DMS153 treated with DMSO at 0.1 percent for 48 hours (cell line): ENCODE measurements around the gene AARS2.

Experiments
- DNase-seq: peaks from one replicate; lab custom pipeline; 2025; ENCODE audit not compliant: unreplicated experiment; lab: John Stamatoyannopoulos, UW

The AARS2 gene

GRCh38 chr6:44276667-44277640, 36.2 kb downstream of the AARS2 start:
- DNase-seq: no peak

DNA sequence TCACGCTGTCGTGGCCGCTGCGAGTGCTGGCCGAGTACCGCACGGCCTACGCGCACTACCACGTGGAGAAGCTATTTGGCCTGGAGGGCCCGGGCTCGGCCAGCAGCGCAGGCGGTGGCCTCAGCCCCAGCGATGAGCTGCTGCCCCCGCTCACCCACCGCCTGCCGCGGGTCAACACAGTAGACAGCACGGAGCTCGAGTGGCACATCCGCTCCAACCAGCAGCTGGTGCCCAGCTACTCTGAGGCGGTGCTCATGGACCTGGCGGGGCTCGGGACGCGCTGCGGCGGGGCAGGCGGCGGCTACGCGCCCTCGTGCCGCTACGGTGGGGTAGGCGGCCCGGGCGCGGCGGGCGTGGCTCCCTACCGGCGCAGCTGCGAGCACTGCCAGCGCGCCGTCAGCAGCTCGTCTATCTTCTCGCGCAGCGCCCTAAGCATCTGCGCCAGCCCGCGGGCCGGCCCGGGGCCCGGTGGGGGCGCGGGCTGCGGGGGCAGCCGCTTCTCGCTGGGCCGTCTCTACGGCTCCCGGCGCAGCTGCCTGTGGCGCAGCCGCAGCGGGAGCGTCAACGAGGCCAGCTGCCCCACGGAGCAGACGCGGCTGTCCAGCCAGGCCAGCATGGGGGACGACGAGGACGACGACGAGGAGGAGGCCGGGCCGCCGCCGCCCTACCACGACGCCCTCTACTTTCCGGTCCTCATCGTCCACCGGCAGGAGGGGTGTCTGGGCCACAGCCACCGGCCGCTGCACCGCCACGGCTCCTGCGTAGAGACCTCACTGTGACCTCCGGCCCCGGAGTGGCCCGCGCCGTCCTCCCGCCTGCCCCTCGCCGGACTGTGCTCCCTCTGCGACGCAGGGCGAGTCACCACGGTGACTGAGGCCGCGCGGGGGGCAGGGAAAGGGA, 37.1 kb downstream of the AARS2 start:
- no peak for DNase-seq

DNA sequence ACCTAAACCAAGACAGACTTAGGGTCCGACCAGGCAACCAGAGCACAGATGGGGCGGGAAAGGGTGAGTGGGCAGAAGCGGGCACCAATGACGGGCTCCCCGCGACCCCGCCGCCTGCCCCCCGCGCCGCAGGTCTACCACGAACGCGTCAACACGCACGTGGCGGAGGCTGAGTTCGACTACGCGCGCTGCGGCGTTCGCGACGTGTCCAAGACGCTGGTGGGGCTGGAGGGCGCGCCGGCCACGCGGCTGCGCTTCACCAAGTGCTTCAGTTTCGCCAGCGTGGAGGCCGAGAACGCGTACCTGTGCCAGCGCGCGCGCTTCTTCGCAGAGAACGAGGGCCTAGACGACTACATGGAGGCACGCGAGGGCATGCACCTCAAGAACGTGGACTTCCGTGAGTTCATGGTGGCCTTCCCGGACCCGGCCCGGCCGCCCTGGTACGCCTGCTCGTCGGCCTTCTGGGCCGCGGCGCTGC, 37.8 kb downstream of the AARS2 start:
- DNase-seq: no peak

DNA sequence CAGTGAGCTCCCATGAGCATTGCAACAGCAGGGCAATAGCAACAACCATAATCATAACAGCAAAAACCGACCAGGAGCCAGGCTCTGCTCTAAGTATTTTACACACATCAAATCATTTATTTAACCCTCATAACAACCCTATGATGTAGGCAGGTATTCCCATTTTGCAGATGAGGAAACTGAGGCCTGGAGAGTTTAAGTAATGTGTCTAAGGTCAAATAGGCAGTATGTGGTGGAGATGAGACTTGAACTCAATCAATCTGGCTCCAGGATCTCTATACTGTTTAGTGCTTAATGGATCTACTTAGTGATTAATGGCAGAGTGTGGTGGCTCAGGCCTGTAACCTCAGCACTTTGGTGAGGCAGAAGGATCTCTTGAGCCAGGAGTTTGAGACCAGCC, 39.5 kb downstream of the AARS2 start:
- no peak for DNase-seq

DNA sequence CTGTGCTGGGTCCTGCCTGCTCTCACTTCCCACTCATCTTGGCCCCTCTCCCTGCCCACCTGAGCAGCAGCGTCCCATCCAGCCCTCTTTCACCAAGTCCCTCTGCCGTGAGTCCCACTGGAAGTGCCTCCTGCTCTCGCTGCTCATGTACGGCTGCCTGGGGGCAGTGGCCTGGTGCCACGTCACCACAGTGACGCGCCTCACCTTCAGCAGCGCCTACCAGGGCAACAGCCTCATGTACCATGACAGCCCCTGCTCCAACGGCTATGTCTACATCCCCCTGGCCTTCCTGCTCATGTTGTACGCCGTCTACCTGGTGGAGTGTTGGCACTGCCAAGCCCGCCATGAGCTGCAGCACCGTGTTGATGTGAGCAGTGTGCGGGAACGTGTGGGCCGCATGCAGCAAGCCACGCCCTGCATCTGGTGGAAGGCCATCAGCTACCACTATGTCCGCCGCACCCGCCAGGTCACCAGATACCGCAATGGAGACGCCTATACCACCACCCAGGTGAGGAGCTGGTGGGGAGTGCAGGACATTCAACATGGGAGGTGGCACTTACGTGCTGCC, 40.1 kb downstream of the AARS2 start:
- no peak for DNase-seq

GRCh38 chr6:44272529-44272928, 40.6 kb downstream of the AARS2 start:
- no peak for DNase-seq

- DNase-seq: no peak
These were observed 41.2 kb downstream of the AARS2 start for GRCh38 chr6:44271914-44272313.

GRCh38 chr6:44271406-44271723, 41.8 kb downstream of the AARS2 start:
- DNase-seq: no peak

GRCh38 chr6:44270526-44271405, 42.4 kb downstream of the AARS2 start:
- no peak for DNase-seq

DNA sequence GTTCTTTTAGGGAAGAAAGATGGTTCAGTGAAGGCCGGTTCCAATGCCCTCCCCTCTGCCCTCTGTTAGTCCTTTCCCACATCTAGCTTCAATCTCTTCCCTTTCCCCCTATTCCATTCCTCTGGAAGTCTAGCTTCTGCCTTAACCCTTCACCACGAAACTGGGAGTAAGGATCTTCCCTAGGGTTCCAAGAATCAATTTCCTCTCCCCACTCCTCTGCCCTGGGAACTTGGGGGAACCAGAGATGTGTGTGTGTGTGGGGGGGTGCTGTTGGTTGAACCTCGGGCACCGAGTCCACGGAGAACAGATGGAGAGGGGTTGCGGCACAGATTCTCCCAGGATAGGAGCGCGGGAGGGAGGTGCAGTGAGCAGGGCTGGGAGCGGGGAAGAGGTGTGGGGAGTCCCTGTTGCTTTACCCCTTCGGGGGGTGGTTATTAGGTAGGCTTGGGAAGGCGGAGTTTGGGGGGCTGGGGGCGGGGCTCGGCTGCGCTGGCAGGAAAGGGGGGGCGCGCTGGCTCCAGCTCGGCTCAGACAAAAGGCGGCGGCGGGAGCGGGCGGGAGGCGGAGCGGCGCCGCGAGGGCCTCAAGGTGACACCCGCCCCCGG, 43.1 kb downstream of the AARS2 start, which contains the start of gene TMEM151B:
TSS of gene TMEM151B (plus strand) at position 530 of the 605 bp plus-strand sequence. CDS start 293 bp downstream, outside the sequence.
- DNase-seq: no peak

DNA sequence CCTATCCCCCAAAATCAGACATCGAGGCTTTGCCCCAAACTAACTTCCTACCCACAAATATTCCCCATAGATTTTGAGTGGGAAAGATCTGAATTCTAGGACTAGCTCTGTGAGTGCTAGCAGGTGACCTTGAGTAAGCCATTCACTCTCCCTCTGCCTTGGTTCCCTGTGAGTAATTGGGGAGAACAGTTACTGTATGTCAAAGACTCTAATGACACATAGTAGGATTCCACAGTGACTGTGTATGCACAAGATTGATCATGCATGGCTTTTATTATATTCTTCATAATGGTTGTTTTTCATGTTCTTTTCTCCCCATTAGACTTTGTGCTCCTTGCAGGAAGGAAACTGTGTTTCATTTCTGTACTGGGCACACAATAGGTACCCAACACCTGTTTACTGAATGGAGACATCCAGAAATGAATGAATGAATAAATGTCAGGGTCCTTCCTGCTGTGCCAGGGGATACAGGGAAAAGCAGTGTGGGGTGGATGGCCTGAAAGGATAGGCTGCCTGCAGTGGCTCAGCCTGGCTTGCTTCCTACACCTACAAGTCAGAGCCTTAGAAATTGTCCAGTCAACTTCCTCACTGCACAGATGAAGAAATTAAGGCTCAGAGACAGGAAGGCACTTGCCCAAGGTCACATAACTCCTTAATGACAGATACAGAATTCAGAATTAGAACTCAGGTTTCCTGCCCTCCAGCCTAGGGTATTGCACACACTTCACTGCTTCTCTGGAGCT, 43.8 kb downstream of the AARS2 start:
- no peak for DNase-seq

GRCh38 chr6:44268095-44268628, 45.0 kb downstream of the AARS2 start:
- DNase-seq: no peak

DNA sequence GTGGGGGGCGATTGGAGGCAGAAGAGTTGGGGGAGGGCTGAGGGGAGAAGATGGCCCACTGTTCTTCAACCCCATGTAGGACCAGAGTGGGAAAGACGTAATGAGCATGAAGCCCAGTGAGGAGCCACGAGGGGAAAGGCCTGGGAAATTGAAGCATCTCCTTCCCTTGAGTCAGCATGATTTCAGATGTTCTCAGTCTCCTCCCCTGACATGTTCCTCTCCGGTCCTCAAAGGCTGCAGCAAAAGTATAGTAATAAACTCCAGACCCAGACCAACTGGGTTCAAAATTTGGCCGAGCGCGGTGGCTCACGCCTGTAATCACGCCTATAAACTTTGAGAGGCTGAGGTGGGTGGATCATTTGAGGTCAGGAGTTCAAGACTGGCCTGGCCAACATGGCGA, 45.9 kb downstream of the AARS2 start:
- no peak for DNase-seq

GRCh38 chr6:44266347-44266746, 46.8 kb downstream of the AARS2 start:
- DNase-seq: no peak

DNA sequence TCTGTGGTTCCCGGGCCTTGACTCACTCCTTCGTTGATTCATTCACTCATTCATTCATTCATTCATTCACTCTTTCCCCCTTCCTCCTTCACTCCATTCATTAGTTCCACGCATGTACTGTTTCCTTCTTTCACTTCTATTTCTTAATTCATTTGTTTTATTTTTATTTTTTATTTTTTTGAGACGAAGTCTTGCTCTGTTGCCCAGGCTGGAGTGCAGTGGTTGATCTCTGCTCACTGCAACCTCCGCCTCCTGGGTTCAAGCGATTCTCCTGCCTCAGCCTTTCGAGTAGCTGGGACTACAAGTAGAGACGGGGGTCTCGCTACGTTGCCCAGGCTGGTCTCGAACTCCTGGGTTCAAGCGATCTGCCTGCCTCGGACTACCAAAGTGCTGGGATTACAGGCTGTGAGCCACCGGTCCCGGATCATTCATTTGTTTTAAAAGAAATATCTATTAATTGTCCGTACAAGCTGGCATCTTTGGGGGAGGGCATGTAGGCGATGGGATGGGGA, 47.4 kb downstream of the AARS2 start:
- DNase-seq: no peak

DNA sequence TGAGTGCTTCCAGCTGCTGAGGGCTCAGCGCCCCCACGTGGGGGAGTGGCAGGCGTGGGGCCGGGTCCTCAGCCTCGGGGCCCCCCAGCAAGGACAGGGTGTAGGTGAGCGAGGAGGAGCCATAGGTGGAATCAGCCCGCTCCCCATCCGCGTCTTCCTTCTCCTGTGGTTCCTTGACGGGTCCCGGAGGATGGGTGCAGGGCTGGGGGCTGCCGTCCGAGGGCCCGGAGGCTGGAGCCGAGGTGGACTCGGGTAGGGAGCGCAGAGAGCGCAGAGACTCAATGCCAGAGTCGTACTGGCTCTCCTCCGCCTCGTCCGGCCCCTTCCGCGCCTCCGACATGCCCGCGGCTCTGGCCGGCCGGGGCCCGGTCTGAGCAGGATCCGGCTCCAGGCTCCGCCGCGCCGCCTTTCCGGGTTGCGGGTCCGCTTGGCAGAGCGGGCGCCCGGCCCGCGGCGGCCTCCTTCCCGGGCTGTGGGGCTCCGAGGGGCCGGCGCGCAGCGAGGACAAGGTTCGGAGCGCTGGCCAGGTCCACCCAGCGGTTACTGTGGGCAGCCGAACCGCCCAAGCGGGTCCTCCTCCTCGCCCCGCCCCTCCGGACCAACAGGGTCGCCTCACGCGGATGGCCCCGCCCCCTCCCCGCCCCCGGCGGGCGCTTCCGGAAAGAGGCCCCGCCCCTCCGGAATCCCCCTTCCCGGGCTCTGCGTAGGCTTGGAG, 48.0 kb downstream of the AARS2 start, which contains the start of gene NFKBIE:
TSS of gene NFKBIE (minus strand) at position 545 of the 715 bp plus-strand sequence. CDS start at position 340, 205 bp downstream.
- DNase-seq: peak; percentile 74

- no peak for DNase-seq
These were observed 48.8 kb downstream of the AARS2 start for GRCh38 chr6:44264154-44265006.
